DMS153 treated with DMSO at 0.1 percent for 48 hours (cell line): ENCODE data around the gene ZNF385B.

ENCODE experiments used
- DNase-seq: peaks from one replicate; lab custom pipeline; 2025; ENCODE audit not compliant: unreplicated experiment; lab: John Stamatoyannopoulos, UW

The ZNF385B gene

DNA sequence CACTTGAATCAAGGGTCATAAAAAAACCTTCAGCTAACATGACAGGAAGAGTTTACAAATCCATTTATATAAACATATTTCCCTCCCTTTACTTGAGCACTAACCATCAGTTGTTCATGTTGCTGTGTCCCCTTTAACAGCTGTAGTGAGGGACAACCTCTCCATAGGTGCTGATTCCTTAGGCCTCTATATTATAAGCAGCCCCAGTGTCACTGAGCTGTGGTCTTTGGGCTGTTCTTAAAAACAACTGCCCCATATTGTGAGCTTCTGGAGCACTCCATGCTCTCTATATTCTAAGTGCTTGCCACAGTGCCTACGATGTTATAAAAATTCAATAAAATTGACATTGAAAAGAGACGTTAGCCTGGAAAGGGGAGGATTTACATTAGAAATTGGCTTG lies 175.3 kb downstream of the ZNF385B start:
- DNase-seq: no peak

DNA sequence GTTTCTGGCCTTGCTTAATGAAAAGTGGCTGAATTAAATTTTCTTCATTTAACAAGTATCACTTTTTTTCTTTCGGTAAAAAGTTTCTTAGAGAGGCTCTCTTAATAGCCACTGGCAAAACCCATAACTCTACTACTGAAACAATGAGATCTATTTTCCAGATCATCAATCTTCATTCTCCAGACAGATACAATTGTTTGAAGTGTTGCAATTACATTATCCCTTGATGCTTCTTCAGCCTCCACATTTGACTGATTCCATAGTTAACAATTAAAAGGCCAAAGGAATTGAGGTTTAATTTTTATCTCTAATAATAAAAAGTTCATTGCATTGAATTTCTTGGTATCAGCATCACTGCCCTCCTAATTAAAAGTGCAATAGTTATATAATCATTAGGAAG lies 176.3 kb downstream of the ZNF385B start:
- DNase-seq: no peak

DNA sequence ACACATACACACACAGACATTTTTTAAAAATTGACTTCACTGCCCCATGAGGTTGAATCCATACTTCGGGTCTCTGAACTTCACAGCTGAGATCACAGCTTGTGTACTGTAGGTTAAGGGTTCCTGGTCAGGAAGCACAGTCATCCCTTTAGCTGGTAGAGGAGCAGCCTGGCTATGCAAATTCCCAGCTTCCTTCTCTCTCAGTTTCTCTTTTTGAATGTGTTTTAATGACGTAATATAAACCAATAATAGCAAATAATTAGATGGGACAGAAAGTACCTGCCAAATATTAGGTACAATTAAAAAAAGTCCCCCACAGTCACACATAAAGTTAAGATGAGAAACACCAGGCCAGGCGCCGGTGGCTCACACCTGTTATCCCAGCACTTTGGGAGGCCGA lies 178.7 kb downstream of the ZNF385B start:
- DNase-seq: no peak

DNA sequence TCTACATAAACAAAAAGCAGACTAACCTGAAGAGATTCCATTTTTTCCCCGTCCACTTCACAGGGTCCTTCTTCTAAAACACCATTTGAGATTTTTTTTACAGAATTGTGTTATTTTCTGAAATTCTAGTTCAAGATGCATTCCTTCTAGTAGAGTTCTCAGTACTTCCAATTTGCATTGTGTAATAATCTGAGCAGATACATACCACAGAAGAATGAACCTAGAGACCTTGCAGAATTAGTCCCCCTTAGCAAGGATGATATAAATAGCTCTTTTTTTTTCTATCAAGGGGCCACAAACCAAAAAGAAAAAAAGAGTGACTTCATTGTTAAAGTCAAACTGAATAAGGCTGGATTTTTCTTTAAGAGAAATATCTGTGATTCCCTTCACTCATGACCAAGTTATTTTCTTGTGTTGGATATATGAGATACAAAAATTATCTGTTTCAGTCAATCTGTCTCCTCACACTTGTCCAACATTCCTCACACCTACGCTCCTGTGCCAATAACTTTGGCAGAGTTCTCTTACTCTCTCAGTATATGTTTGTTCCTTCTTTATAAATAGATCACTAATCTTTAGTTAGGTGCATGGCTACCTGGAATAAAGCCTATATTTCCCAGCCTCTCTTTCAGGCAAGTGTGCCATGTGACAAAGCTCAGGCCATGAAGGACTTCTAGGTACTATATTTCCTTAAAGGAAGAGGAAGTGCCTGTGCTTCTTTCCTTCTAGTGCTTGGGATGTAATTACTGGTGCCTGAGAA lies 183.5 kb downstream of the ZNF385B start:
- DNase-seq: no peak

DNA sequence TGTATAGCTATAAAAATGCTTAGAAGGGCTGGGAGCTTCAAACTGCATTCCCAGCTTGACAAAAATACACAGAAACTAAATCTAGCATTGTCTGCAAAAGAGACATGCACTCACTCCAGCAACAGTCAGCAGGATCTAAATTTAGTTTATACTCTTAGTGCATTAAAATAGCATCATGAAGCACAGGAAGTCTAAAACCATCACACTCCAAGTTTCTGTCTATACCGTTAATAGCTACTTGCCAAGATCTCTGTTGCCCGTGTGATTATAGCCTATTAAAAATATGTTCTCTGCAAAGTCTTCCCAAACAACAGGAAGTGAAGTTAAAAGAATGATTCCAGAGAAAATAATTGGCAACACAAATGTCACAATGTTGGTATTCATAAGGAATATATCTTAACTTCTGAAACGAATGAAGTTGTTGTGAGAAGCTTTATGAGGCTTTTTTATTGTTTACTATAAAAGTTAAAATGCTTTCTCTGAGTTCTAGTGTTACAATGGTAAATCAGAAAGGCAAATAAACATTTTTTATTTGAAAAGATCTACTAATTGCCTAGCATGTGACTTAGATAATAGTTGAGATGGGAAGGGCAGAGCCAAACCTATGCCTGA lies 184.2 kb downstream of the ZNF385B start:
- no peak for DNase-seq

DNA sequence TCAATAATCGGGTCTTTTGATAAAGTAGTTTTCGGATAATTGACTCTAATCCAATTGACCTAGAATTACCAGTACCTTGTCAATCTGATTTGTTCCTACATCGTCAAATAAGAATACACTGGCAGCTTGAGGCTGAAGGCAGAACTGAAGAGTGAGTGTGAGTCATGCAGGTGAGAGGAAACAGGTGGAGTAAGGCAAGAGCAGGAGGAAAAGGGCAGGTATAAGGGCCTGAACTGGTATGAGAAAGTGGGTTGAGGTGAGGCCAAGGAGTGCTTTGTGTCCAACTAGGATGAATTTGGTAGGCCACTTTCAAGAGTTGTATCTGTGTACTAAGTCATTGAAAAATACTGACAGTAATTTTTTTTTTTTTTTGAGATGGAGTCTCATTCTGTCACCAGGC lies 186.0 kb downstream of the ZNF385B start:
- DNase-seq: no peak

DNA sequence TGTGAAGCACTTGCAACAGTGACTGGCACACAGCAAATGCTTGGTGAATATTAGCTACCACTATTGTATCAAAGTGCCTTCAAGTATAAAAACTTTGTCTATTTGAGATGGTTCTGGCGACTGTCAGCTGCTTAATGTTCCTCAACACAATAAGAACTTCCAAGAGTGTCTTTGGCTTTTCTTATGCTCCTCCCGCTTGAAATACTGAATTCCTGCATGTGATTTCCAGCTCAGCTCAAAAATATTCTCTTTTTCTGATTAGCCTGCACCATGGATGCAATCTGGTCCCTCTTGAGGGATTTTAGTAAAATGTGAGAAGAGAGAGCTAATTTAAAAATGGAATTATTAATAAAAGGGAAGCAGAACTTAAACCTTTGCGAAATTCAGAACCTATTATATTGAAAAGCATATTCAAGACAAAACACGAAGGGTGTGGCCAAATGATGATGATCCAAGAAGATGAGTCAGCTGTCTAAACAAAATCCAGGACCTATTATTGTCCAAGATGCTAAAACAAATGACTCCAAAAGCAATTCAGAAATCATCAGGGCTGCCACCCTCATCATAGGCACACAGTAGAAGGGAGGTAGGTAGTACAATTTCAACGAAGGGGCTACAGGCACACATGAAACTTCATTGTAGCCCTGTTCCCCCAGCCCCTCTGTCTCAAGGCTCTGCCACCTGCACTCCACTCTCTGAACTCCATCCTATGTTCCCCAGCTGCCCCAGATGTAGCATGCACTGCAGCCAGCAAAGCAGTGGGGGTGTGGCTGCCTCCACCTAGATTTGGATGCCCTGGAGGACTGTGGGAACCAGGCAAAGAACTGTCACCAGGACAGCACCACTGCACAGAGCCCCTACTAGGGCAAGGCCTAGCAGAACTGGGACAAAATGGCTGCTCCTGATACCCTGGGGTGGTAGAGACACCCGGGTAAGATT lies 190.1 kb downstream of the ZNF385B start:
- no peak for DNase-seq

DNA sequence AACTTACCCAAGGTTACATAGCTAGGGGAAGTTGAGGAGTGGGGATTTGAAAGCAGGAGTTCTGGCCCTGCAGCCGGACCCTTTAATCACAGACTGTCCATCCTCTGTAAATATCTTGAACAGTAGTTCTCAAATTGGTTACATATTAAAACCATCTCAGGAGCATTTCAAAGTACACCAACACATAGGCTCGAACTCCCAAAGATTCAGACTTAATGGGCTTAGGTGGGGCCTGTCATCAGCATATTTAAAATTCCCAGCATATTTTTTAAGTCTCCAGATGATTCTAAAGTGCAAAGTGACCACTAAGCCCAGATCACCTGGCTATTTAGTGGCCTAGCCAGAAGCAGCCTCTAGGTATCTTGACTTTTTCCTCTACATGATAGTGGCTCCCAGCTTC lies 192.2 kb downstream of the ZNF385B start:
- no peak for DNase-seq

DNA sequence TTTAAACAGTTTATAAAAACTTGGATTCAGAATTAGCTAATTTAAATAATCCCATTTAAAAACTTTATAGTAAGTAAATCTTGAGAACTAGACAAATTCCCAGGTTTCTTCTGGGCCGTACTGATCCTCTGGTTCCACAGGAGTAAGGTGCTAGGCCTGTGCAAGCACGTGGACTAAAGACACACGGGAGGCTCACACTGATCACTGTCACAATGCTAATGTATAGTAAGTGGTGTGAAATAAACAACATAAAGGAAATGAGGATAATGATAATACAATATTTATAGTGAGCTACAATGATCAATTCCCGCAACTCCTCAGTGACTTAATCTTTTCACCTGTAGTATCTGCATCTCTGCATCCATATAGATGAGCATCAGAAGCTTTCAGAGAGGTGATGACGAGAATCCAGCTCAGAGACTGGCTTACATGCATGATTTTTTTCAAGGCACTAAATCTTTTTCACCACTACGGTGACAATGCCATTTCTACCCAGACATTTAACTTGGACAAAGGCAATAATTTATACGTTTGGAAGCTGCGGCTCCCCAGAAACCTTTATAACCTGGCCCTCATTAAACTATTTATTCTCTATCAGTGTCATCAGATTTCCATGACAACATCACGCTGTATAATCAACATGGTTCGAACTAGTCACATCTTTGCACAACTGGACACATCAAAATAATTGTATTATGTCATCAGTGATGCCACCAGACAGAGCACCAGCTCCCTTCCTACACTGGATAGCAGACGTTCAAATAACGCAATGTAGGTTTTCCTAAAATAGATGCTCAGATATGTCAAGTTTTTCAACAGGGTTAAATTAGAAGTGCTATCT lies 196.2 kb downstream of the ZNF385B start:
- DNase-seq: no peak

DNA sequence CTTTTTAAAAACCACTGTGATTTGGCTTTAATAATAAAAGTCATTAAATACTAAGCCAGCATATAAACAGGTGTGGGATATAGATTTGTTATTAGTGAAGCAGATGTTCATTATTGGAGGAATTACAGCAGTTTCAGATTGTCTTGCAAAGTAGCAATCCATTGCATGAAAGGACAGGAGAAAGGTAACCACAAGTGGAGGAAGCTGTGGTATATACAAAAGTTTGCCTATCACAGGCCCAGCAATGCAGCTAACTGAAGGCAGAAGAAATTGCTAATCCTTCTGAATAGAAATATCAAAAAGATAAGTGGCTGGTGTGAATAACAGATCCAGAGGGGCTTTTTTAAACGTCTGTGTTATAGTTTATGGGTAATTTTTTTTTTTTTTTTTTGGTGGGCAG lies 199.4 kb downstream of the ZNF385B start:
- DNase-seq: no peak

DNA sequence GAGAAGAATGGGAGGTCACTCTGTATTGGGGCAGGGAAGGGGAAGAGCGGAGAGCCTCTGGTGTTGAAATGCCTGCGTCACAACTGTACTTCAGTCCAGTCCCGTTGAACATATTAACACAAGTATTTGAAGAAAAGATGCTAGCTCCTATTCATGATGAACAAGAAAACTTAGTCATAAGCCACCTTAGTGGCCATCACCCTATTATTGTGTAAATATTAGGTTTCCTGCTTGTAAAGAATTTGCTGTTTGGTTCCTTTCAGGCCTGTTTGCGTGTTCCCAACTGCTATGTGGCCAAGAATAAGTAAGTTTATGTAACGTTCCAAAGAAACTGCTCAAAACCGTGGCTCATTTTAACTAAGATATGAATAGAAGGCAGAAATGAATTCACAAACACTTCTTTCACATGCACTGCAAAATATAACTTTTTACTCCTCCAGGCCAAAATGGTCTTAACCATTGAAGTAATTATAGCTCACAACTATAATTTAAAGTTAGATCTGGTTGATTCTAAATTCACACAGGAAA lies 204.3 kb downstream of the ZNF385B start:
- no peak for DNase-seq

DNA sequence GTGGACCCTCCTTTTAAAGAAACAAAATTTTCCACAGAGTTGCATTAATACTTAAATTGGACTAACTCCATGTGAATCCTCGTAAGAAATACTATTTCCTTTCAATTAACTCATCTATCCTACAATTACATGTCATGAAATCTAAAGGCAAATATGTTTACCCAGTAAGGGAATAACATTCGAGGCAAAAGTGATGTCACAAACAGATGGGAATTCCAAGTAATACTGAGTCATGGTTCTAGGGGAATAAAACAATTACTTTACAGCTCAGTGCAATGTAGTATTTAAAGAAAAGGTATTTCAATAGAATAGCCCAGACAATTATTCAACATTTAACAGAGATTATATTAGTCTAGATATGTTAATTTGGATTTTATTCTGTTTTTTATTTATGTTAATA lies 205.8 kb downstream of the ZNF385B start:
- DNase-seq: no peak

DNA sequence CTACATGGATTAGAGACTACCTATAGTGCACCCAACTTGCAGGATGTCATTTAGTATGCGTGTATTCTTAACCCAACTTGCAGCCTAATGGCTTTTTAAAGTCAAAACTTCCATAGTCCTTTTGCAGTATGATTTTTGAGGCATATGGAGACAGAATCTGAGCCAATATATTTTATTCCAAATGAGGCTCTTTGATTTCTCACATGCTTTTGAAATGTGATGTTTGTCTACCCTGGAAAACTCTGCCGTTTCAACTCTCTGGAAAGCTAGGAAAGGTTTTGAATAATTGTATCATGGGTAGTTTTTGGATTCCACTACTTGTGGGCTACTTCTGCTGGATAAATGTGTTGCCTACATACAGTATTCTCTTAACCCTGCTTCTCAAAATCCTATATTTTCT lies 206.6 kb downstream of the ZNF385B start:
- no peak for DNase-seq

DNA sequence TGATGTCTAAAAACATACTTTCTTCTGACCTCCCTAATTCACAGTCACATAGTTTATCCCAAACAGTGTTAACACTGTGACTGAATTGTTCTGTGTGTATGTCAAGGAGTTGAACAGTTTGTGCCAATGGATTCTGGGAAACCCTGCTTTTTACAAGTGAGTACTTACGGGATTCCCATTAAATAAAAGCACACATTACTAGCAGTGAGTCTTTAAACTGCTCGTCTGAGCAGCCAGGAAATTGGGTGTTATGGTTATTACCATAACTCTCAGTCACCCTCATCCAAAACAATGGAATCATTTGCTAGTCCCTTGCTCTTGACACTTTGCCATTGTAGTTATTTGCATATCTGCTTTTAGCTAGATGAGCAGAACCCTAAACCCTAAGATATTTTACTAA lies 209.1 kb downstream of the ZNF385B start:
- no peak for DNase-seq

DNA sequence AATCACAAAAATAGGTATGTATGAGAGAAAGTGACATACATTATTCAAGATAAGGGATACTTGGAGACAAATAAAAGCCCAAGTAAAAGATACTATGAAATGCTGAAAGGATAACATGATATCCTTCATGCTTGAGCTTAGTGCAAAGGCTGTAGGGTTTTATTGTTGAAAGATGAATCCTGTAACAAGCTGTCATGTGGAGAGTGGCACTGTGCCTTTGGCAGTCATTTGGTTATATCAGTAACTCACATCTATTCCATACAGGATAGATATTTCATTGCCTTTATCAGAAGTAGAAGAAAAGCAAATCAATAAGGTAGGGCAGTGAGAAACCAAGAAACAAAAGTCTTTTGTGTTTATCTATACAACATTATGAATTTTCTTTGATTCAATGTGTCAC lies 211.0 kb downstream of the ZNF385B start:
- DNase-seq: no peak

DNA sequence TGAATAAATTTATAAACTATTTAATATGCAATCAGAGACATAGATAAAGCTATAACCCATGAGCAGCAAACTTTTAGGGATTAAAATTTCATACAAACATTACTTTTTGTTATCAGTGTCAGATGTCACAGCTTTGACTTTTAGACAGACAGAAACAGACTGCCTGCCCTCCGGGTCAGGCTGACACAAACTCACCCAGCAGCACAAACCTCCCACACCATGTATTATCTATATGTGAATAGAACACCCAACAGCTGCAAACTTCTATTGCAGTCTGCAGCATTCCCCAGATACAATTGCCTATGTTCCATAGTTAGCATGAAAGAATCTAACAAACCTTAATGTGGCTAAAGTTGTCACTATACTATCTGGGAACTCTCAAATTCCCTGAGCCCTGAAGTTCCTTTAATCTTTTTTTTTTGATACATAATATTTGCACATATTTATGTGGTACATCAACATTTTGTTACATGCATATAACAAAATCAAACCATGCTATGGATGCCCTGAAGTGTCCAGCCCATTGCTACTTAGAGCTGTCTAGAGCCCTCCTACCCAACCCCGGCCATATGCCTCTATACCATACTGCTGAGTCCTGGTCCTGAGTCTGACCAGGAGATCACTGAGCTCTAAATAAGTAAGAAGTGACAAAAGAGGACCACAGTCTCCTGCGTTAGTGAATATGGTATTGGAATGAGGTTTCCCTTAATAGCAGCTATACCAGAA lies 214.4 kb downstream of the ZNF385B start:
- no peak for DNase-seq

DNA sequence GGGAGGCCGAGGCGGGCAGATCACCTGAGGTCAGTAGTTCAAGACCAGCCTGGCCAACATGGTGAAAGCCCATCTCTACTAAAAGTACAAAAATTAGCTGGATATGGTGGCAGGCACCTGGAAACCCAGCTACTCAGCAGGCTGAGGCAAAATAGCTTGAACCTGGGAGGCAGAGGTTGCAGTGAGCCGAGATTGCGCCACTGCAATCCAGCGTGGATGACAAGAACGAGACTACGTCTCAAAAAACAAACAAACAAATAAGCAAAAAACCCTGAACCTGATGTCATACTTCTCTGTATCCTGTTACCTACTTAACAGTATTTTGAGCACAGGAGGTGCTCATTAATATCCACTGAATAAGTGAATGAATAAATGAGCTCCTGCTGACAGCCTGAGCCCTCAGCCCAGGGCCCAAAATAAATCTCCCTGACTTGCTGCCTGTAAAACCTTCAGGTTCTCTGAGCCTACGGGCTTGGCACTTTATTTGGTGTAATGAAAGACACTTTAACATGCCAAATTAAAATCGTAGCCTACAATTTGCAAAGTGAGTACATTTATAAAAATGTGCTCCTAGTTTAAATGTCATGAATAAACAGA lies 215.1 kb downstream of the ZNF385B start:
- DNase-seq: no peak

DNA sequence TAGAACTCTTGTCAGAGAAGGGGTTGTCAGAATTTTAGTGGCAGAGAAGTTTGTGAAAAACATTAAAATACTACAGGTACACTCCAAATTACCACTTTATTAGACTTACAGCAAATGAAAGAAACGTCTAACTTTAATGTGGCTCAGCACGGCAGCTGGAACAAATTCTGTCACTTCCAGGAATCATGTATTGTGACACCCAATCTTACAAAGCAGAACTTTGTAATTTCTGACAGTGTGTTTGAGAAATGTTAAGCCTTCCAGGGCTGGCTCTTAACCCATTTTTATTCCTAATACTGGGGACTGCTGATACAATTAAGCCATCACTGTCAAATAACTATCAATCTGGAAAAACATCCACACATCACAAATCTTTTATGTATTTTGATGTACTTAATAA lies 216.4 kb downstream of the ZNF385B start:
- DNase-seq: no peak

DNA sequence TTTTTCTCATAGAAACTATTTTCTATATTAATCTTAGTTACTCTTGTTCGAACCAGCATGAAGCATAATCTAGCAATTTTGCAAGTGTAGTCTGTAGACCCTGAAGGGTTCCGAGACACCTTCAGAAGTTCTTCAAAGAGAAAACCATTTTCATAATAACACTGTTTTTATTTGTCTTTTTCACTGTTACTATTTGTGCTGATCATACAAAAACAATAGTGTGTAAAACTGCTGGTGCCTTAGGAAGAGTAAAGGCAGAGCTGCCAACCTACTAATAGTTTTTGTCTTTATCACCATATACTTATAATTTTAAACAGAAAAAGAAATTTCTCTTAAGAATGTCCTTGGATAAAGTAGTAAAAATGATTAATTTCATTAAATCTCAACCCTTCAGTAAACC lies 218.9 kb downstream of the ZNF385B start:
- no peak for DNase-seq

DNA sequence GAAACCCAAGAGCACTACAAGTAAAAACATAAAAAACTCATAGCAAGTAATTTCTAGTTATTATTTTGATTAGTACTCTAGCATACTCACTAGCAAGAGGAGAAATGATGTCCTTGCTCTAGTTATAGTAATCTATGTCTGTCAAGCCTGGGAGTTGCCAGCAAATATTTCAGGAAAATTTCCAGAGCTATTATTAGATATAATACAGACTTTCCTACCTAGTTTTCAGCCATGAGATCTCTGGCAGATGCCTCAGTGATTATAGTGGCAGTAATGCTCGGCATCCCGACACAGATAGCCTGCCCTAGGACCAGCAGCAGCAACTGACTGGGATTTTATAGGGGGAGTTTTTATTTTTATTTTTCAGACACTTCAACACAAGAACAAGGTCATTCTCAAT lies 224.4 kb downstream of the ZNF385B start:
- no peak for DNase-seq
